Adrenal gland (tissue), 5 donors: ENCODE results near the gene TXN.

Source experiments
- POLR2A ChIP-seq, 2 donors: fragments of 450-650 bp; IDR thresholded peaks; one replicate each; pipeline ENCODE4 v1.6.1; 2017; ENCODE audit warnings: antibody characterized with exemption in 2 of 2, mild to moderate bottlenecking in 2 of 2, moderate library complexity in 1 of 2
- TF ChIP-seq, protein P1 (sequence below), 6 experiments: fragments of 450-650 bp in 4 of 6; fragments of 200-600 bp in 2 of 6; sonication (generic) in 1 of 6; IDR thresholded peaks; 1 replicate in 5 of 6; 2 replicates in 1 of 6; pipeline versions ENCODE4 v1.5.1 to v1.8.0; 2016 to 2021; ENCODE audit warnings: antibody characterized with exemption in 6 of 6, mild to moderate bottlenecking in 2 of 6, moderate library complexity in 1 of 6
- donor health status: DM: no; HTN: no; CAD: no.

- TF ChIP-seq, protein P1, sequence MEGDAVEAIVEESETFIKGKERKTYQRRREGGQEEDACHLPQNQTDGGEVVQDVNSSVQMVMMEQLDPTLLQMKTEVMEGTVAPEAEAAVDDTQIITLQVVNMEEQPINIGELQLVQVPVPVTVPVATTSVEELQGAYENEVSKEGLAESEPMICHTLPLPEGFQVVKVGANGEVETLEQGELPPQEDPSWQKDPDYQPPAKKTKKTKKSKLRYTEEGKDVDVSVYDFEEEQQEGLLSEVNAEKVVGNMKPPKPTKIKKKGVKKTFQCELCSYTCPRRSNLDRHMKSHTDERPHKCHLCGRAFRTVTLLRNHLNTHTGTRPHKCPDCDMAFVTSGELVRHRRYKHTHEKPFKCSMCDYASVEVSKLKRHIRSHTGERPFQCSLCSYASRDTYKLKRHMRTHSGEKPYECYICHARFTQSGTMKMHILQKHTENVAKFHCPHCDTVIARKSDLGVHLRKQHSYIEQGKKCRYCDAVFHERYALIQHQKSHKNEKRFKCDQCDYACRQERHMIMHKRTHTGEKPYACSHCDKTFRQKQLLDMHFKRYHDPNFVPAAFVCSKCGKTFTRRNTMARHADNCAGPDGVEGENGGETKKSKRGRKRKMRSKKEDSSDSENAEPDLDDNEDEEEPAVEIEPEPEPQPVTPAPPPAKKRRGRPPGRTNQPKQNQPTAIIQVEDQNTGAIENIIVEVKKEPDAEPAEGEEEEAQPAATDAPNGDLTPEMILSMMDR (IDR thresholded peaks at IDR 0.05), result no peak
- no peak for TF ChIP-seq POLR2A (IDR thresholded peaks at IDR 0.05)
These were observed 1.8 kb downstream of the TXN start for GRCh38 chr9:110254500-110254899.
